ENCODE data around the gene TEX10. TPM values are rescaled to one million over a fixed set of nuclear protein-coding genes. Genes with fewer than 3 reads are reported as not detected.
"Not testable (repeated sequence)": the region's sequence is repeated elsewhere in the genome, so short reads cannot be mapped to it uniquely, and the experiment has no call there.

TEX10 gene
- total RNA-seq, 2 donors from 2014 or later = 44.7 to 49.4 TPM

DNA sequence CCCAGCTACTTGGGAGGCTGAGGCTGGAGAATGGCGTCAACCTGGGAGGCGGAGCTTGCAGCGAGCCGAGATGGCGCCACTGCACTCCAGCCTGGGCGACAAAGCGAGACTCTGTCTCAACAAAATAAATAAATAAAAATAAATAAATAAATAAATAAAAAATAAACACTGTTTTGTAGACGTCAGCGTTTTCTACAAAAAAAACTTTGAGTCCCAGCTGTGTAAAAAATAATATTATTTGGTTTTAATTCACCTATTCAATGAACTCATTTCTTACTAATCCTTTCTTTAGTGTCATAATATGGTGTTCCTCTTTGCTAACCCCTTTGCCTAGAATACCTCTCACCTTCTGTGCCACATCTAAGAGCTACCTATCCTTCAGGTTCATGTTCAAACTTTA is 44.0 kb upstream of the TEX10 start:
- H3K27me3 Mint-ChIP-seq (ENCODE audit: insufficient read depth) = no peaks in the 10 kb centered on the region

GRCh38 chr9:100394816-100395215 is 42.1 kb upstream of the TEX10 start:
- H3K4me1 Mint-ChIP-seq = no peaks in the 10 kb centered on the region
- no peaks in the 10 kb centered on the region for H3K4me1 ChIP-seq (ENCODE audit: control insufficient read depth, insufficient read depth, low read length)
- peaks cover 12% of the 10 kb centered on the region for H3K36me3 Mint-ChIP-seq (ENCODE audit: low read depth)
- peaks cover 39% of the 10 kb centered on the region for H3K9me3 Mint-ChIP-seq
- peak overlapping the region; percentile 42 for H3K4me3 ChIP-seq (ENCODE audit: low read length)
- H3K9me3 ChIP-seq (ENCODE audit: control insufficient read depth, low read length) = peaks cover 33% of the 10 kb centered on the region
- no peak for DNase-seq
- H3K27ac ChIP-seq (ENCODE audit: low read depth, low read length) = no peak overlapping the region
- TF ChIP-seq, protein P1, sequence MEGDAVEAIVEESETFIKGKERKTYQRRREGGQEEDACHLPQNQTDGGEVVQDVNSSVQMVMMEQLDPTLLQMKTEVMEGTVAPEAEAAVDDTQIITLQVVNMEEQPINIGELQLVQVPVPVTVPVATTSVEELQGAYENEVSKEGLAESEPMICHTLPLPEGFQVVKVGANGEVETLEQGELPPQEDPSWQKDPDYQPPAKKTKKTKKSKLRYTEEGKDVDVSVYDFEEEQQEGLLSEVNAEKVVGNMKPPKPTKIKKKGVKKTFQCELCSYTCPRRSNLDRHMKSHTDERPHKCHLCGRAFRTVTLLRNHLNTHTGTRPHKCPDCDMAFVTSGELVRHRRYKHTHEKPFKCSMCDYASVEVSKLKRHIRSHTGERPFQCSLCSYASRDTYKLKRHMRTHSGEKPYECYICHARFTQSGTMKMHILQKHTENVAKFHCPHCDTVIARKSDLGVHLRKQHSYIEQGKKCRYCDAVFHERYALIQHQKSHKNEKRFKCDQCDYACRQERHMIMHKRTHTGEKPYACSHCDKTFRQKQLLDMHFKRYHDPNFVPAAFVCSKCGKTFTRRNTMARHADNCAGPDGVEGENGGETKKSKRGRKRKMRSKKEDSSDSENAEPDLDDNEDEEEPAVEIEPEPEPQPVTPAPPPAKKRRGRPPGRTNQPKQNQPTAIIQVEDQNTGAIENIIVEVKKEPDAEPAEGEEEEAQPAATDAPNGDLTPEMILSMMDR (conservative IDR thresholded peaks at IDR 0.05) = no peak
- no peak overlapping the region for H3K27ac Mint-ChIP-seq
- H3K27me3 ChIP-seq (ENCODE audit: control insufficient read depth, insufficient read depth, low read length, poor library complexity, severe bottlenecking) = no peaks in the 10 kb centered on the region
- no peaks in the 10 kb centered on the region for H3K27me3 Mint-ChIP-seq (ENCODE audit: insufficient read depth)
- no peak overlapping the region for H3K4me3 Mint-ChIP-seq
- no peak overlapping the region for H3K9ac ChIP-seq (ENCODE audit: extremely low read depth, low read length, poor library complexity, severe bottlenecking)
- 89 to 100% methylated on average over 1 to 2 of the region's 2 CpGs for WGBS, 2 experiments (ENCODE audit: insufficient coverage in 1 of 2, insufficient read length in 1 of 2)
- H3K36me3 ChIP-seq (ENCODE audit: control insufficient read depth, insufficient read depth, low read length) = no peaks in the 10 kb centered on the region

More for the DNA sequence above, 44.0 kb upstream of the TEX10 start:
- H3K4me1 Mint-ChIP-seq = no peaks in the 10 kb centered on the region
- Histone ChIP-seq H3K36me3 (ENCODE audit: control insufficient read depth, insufficient read depth, low read length) (no peaks in the 10 kb centered on the region), H3K9me3 (ENCODE audit: control insufficient read depth, low read length) (peaks cover 22% of the 10 kb centered on the region), H3K4me1 (ENCODE audit: control insufficient read depth, insufficient read depth, low read length) (no peaks in the 10 kb centered on the region), H3K9ac (ENCODE audit: extremely low read depth, low read length, poor library complexity, severe bottlenecking) (no peak overlapping the region), H3K27me3 (ENCODE audit: control insufficient read depth, insufficient read depth, low read length, poor library complexity, severe bottlenecking) (no peaks in the 10 kb centered on the region), H3K27ac (ENCODE audit: low read depth, low read length) (no peak overlapping the region), H3K4me3 (ENCODE audit: low read length) (no peak overlapping the region)
- H3K9me3 Mint-ChIP-seq = peaks cover 33% of the 10 kb centered on the region
- no peak overlapping the region for H3K4me3 Mint-ChIP-seq
- TF ChIP-seq, protein P1 (conservative IDR thresholded peaks at IDR 0.05) = no peak
- no peak for DNase-seq
- H3K36me3 Mint-ChIP-seq (ENCODE audit: low read depth) = peaks cover 9% of the 10 kb centered on the region
- 98% methylated on average over 5 of the region's 9 CpGs; no CpG with 5 or more reads in 1 of the 2 experiments for WGBS, 2 experiments (ENCODE audit: insufficient coverage in 1 of 2, insufficient read length in 1 of 2)
- no peak overlapping the region for H3K27ac Mint-ChIP-seq

DNA sequence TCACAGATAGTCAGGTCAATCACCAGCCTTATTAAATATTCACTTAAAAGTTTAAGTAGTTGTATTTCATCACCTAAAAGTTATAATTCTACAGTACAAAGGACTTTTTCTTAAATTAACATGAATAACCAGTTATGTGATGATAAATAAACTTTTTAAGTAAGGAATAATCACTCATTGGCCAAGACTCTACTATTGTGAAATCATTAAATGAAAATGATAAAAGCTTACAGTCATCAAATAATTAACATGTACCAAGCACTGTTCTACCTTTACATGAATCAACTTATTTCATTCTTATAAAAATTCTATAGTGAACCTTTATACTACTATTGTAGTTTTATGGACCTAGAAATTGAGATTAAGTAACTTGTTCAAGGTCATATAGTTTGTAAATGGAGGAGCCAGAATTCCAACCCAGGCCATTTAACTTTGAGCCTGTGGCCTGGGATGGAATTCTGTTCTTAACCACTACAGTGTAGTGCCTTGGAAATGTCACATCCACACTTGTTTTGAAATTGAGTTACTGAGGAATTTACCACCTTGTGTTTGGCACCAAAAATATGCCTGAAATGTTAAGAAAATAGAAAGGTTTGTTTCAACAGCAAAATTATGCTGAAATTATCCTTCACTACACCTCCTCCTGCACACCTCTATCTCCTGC is 41.4 kb upstream of the TEX10 start:
- H3K36me3 ChIP-seq (ENCODE audit: control insufficient read depth, insufficient read depth, low read length) = no peaks in the 10 kb centered on the region
- TF ChIP-seq, protein P1 (conservative IDR thresholded peaks at IDR 0.05) = no peak
- no peak overlapping the region for H3K27ac ChIP-seq (ENCODE audit: low read depth, low read length)
- no peaks in the 10 kb centered on the region for H3K27me3 ChIP-seq (ENCODE audit: control insufficient read depth, insufficient read depth, low read length, poor library complexity, severe bottlenecking)
- H3K9me3 ChIP-seq (ENCODE audit: control insufficient read depth, low read length) = peaks cover 33% of the 10 kb centered on the region
- peaks cover 12% of the 10 kb centered on the region for H3K36me3 Mint-ChIP-seq (ENCODE audit: low read depth)
- H3K4me3 ChIP-seq (ENCODE audit: low read length) = peak overlapping the region; percentile 42
- H3K4me1 ChIP-seq (ENCODE audit: control insufficient read depth, insufficient read depth, low read length) = no peaks in the 10 kb centered on the region
- H3K27ac Mint-ChIP-seq = no peak overlapping the region
- H3K4me1 Mint-ChIP-seq = no peaks in the 10 kb centered on the region
- H3K9me3 Mint-ChIP-seq = peaks cover 39% of the 10 kb centered on the region
- no peaks in the 10 kb centered on the region for H3K27me3 Mint-ChIP-seq (ENCODE audit: insufficient read depth)
- no peak overlapping the region for H3K9ac ChIP-seq (ENCODE audit: extremely low read depth, low read length, poor library complexity, severe bottlenecking)
- no peak for DNase-seq
- no peak overlapping the region for H3K4me3 Mint-ChIP-seq

GRCh38 chr9:100392989-100393388 is 40.2 kb upstream of the TEX10 start:
- H3K4me3 Mint-ChIP-seq; H3K27ac ChIP-seq (ENCODE audit: low read depth, low read length); H3K36me3 ChIP-seq (ENCODE audit: control insufficient read depth, insufficient read depth, low read length); H3K27me3 Mint-ChIP-seq (ENCODE audit: insufficient read depth); H3K4me1 ChIP-seq (ENCODE audit: control insufficient read depth, insufficient read depth, low read length); H3K27ac Mint-ChIP-seq; DNase-seq; H3K27me3 ChIP-seq (ENCODE audit: control insufficient read depth, insufficient read depth, low read length, poor library complexity, severe bottlenecking); H3K9ac ChIP-seq (ENCODE audit: extremely low read depth, low read length, poor library complexity, severe bottlenecking); H3K4me3 ChIP-seq (ENCODE audit: low read length); H3K4me1 Mint-ChIP-seq: not testable (repeated sequence)
- WGBS, 2 experiments (ENCODE audit: insufficient coverage in 1 of 2, insufficient read length in 1 of 2) = 95 to 96% methylated on average over 7 to 21 of the region's 21 CpGs
- Mint-ChIP-seq H3K9me3 (peaks cover 39% of the 10 kb centered on the region), H3K36me3 (ENCODE audit: low read depth) (peaks cover 12% of the 10 kb centered on the region)
- peaks cover 33% of the 10 kb centered on the region for H3K9me3 ChIP-seq (ENCODE audit: control insufficient read depth, low read length)

All from endodermal cell (in vitro differentiated cells).